Coronary artery (tissue), 2 donors: ENCODE measurements around the gene TMEM135.

Source experiments
- DNase-seq: peaks from one replicate; pipeline ENCODE4 v3.0.0-alpha.2; 2017; ENCODE audit warnings: low spot score
- H3K27ac ChIP-seq, 2 donors: fragments of 200-600 bp; sonication (generic); one replicate each; pipeline ENCODE4 v1.5.1; 2016 to 2019
- H3K4me3 ChIP-seq: fragments of 200-600 bp; sonication (generic); 2 replicates; pipeline ENCODE4 v1.5.1; 2016; ENCODE audit warnings: mild to moderate bottlenecking, moderate library complexity
- CTCF ChIP-seq: fragments of 200-600 bp; sonication (generic); IDR thresholded peaks from one replicate; pipeline ENCODE4 v1.5.1; 2019; ENCODE audit warnings: antibody characterized with exemption

TMEM135 gene

GRCh38 chr11:87076260-87076783 lies 38.6 kb downstream of the TMEM135 start:
- TF ChIP-seq CTCF, result no peak
- Histone ChIP-seq H3K4me3 (no peak overlapping the region), H3K27ac (no peak overlapping the region)
- no peak for DNase-seq

- no peak for TF ChIP-seq CTCF
- no peak overlapping the region for H3K27ac ChIP-seq
- no peak overlapping the region for H3K4me3 ChIP-seq
- no peak for DNase-seq
Observed at GRCh38 chr11:87076874-87077429, 39.2 kb downstream of the TMEM135 start.

- DNase-seq, result no peak
- no peak overlapping the region for H3K27ac ChIP-seq
- H3K4me3 ChIP-seq, result no peak overlapping the region
- no peak for TF ChIP-seq CTCF
Observed at GRCh38 chr11:87081358-87081757, 43.6 kb downstream of the TMEM135 start.

- no peak for TF ChIP-seq CTCF
- no peak overlapping the region for H3K4me3 ChIP-seq
- no peak overlapping the region for H3K27ac ChIP-seq
- DNase-seq, result no peak
Observed at GRCh38 chr11:87082590-87082989, 44.9 kb downstream of the TMEM135 start.

GRCh38 chr11:87083029-87083428 lies 45.3 kb downstream of the TMEM135 start:
- TF ChIP-seq CTCF, result no peak
- H3K27ac ChIP-seq, result no peak overlapping the region
- H3K4me3 ChIP-seq, result no peak overlapping the region
- DNase-seq, result no peak

- no peak for TF ChIP-seq CTCF
- no peak for DNase-seq
- Histone ChIP-seq H3K27ac (no peak overlapping the region), H3K4me3 (no peak overlapping the region)
Observed at GRCh38 chr11:87092159-87092558, 54.4 kb downstream of the TMEM135 start.

- DNase-seq, result no peak
- no peak overlapping the region for H3K27ac ChIP-seq
- TF ChIP-seq CTCF, result no peak
- no peak overlapping the region for H3K4me3 ChIP-seq
Observed at GRCh38 chr11:87092567-87092966, 54.8 kb downstream of the TMEM135 start.
